Stomach smooth muscle (tissue), 2 donors: Measurements from ENCODE around the gene YTHDC2.

ENCODE experiments used
- H3K27ac ChIP-seq: one replicate; pipeline ENCODE4 v1.7.0; 2013; ENCODE audit warnings: mild to moderate bottlenecking, low read length, inconsistent platforms
- H3K27me3 ChIP-seq, 2 donors: one replicate each; pipeline ENCODE4 v1.7.0; 2013; ENCODE audit warnings: low read length in 2 of 2; ENCODE audit not compliant: insufficient read depth in 2 of 2, control insufficient read depth in 1 of 2
- H3K36me3 ChIP-seq, 2 donors: one replicate each; pipeline ENCODE4 v1.7.0; 2013; ENCODE audit warnings: low read length in 2 of 2; ENCODE audit not compliant: control insufficient read depth in 2 of 2, insufficient read depth in 2 of 2
- H3K4me1 ChIP-seq: one replicate; pipeline ENCODE4 v1.7.0; 2013; ENCODE audit warnings: low read length; ENCODE audit not compliant: control insufficient read depth, insufficient read depth
- H3K4me3 ChIP-seq, 2 donors: one replicate each; pipeline ENCODE4 v1.7.0; 2013; ENCODE audit warnings: low read length in 2 of 2
- H3K9ac ChIP-seq, 2 donors: one replicate each; pipeline ENCODE4 v1.7.0; 2013; ENCODE audit warnings: low read length in 2 of 2, mild to moderate bottlenecking in 1 of 2
- H3K9me3 ChIP-seq, 2 donors: one replicate each; pipeline ENCODE4 v1.7.0; 2013; ENCODE audit warnings: low read length in 2 of 2; ENCODE audit not compliant: control insufficient read depth in 2 of 2
- donor health status: healthy.
- donor health status: Pancreatic carcinoma.

YTHDC2 gene

GRCh38 chr5:113552137-113552536 is 38.6 kb downstream of the YTHDC2 start:
- H3K9me3 ChIP-seq: no peaks in the 10 kb centered on the region
- peaks cover 9 to 22% of the 10 kb centered on the region in 2 donors for H3K36me3 ChIP-seq

DNA sequence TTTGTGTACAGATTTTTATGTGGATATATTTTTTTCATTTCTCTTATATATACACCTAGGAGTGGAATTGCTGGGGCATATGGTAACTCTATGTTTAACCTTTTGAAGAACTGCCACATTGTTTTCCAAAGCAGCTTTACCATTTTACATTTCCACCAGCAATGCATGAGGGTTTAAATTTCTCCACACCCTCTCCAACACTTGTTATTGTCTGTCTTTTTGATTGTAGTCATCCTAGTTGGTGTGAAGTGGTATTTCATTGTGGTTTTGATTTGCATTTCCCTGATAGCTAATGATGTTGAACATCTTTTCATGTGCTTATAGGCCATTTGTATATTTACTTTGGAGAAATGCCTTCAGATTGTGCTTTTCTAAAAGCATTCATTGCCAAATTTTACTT is 39.1 kb downstream of the YTHDC2 start:
- Histone ChIP-seq H3K27me3 (no peaks in the 10 kb centered on the region), H3K9me3 (no peaks in the 10 kb centered on the region), H3K9ac (no peak overlapping the region), H3K36me3 (peaks cover 9 to 26% of the 10 kb centered on the region in 2 donors), H3K4me3 (no peak overlapping the region), H3K27ac (no peak overlapping the region), H3K4me1 (no peaks in the 10 kb centered on the region)

More at GRCh38 chr5:113552137-113552536, 38.6 kb downstream of the YTHDC2 start:
- Histone ChIP-seq H3K9ac (no peak overlapping the region), H3K27me3 (no peaks in the 10 kb centered on the region), H3K27ac (no peak overlapping the region), H3K4me3 (no peak overlapping the region), H3K4me1 (no peaks in the 10 kb centered on the region)

DNA sequence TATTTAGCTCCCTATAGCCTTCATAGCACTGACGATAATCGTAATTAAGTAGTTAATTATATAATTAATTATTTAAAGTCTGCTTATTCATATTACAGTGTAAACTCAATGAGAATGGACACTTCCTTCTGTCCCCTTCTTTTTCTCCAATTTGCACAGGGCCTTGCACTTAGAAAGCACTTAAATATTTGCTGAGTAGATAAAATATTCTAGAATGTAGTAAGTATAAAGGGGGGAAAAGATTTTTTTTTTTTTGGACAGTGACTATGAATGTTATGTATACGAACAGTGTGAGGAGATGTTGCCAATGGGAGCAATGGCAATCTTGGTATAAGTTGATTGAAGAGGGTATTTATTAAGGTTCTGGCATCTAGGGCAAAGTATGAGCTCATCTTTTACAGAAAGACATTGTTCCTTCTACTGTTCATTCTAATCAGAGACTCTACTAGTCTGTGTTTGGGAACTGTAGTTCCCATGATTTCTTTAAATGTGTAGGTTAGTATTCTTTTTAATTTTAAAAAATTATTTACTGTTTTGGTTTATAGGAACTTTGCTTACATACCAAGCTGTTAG is 49.4 kb downstream of the YTHDC2 start:
- H3K36me3 ChIP-seq: peaks cover 13 to 25% of the 10 kb centered on the region in 2 donors
- no peak overlapping the region for H3K4me3 ChIP-seq
- no peaks in the 10 kb centered on the region for H3K9me3 ChIP-seq
- no peak overlapping the region for H3K27ac ChIP-seq
- no peak overlapping the region for H3K9ac ChIP-seq
- no peaks in the 10 kb centered on the region for H3K27me3 ChIP-seq
- H3K4me1 ChIP-seq: no peaks in the 10 kb centered on the region

GRCh38 chr5:113569396-113569795 is 55.9 kb downstream of the YTHDC2 start:
- Histone ChIP-seq H3K9me3 (peaks cover 0 to 3% of the 10 kb centered on the region in 2 donors), H3K9ac (no peak overlapping the region), H3K36me3 (peaks cover 13 to 20% of the 10 kb centered on the region in 2 donors), H3K27ac (no peak overlapping the region), H3K4me1 (no peaks in the 10 kb centered on the region), H3K27me3 (no peaks in the 10 kb centered on the region), H3K4me3 (no peak overlapping the region)

DNA sequence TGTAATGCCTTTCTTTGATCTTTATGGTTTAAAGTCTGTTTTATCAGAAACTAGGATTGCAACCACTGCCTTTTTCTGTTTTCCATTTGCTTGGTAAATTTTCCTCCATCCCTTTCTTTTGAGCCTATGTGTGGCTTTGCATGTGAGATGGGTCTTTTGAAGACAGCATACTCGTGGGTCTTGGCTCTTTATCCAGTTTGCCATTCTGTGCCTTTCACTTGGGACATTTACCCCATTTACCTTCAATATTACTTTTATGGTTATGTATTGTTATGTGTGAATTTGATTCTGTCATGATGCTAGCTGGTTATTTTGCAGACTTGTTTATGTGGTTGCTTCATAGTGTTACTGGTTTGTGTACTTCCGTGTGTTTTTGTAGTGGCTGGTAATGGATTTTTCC is 59.2 kb downstream of the YTHDC2 start:
- Histone ChIP-seq H3K27ac (no peak overlapping the region), H3K9ac (no peak overlapping the region), H3K4me1 (no peaks in the 10 kb centered on the region), H3K4me3 (no peak overlapping the region), H3K27me3 (no peaks in the 10 kb centered on the region), H3K36me3 (peaks cover 16 to 24% of the 10 kb centered on the region in 2 donors), H3K9me3 (peaks cover 0 to 3% of the 10 kb centered on the region in 2 donors)

DNA sequence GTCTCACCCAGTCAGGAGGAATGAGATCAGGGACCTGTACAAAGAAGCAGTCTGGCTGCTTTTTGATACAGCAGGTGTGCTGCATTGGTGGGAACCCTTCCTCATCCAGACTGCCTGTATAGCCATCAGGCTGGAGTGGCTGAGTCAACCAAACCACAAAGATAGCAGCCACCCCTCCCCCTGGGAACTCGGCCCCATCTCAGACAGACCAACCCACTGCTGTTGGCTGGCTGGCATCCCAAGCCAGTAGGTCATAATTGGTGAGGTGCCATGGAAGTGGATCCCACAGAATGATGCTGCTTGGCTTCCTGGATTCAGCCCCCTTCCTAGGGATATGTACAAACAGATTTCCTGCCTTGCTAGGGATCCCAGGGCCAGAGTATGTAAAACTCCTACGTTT is 60.9 kb downstream of the YTHDC2 start:
- Histone ChIP-seq H3K27me3 (no peaks in the 10 kb centered on the region), H3K9me3 (peaks cover 0 to 3% of the 10 kb centered on the region in 2 donors), H3K9ac (no peak overlapping the region), H3K27ac (no peak overlapping the region), H3K36me3 (peaks cover 12 to 16% of the 10 kb centered on the region in 2 donors), H3K4me3 (no peak overlapping the region), H3K4me1 (no peaks in the 10 kb centered on the region)

- Histone ChIP-seq H3K9me3 (peaks cover 0 to 3% of the 10 kb centered on the region in 2 donors), H3K27ac (no peak overlapping the region), H3K4me1 (no peaks in the 10 kb centered on the region), H3K27me3 (no peaks in the 10 kb centered on the region), H3K9ac (no peak overlapping the region), H3K4me3 (no peak overlapping the region), H3K36me3 (peaks cover 12 to 14% of the 10 kb centered on the region in 2 donors)
Measured at GRCh38 chr5:113575074-113575473, 61.6 kb downstream of the YTHDC2 start.

GRCh38 chr5:113578091-113578490 is 64.6 kb downstream of the YTHDC2 start:
- Histone ChIP-seq H3K4me1 (no peaks in the 10 kb centered on the region), H3K4me3 (no peak overlapping the region), H3K9ac (no peak overlapping the region), H3K9me3 (no peaks in the 10 kb centered on the region), H3K36me3 (peaks cover 18 to 22% of the 10 kb centered on the region in 2 donors), H3K27ac (no peak overlapping the region), H3K27me3 (no peaks in the 10 kb centered on the region)

DNA sequence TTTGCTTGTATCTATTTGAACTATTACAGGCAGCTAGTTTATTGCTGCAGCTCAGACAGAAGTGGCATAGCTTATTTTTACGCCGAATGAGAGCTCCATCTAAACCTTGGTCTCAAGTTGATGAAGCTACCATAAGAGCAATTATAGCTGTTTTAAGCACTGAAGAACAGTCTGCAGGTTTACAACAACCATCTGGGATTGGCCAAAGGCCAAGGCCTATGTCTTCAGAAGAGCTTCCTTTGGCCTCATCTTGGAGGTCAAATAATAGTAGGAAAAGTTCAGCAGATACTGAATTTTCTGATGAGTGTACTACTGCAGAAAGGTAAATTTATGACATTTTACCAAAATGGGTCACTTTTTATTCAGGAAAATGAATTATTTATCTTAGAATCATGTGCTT is 67.9 kb downstream of the YTHDC2 start:
- Histone ChIP-seq H3K36me3 (peaks cover 10 to 17% of the 10 kb centered on the region in 2 donors), H3K27ac (no peak overlapping the region), H3K4me1 (no peaks in the 10 kb centered on the region), H3K9ac (no peak overlapping the region), H3K4me3 (no peak overlapping the region), H3K27me3 (no peaks in the 10 kb centered on the region), H3K9me3 (no peaks in the 10 kb centered on the region)

GRCh38 chr5:113598150-113598549 is 84.7 kb downstream of the YTHDC2 start:
- Histone ChIP-seq H3K27me3 (no peaks in the 10 kb centered on the region), H3K4me3 (no peak overlapping the region), H3K27ac (no peak overlapping the region), H3K36me3 (peaks cover 0 to 4% of the 10 kb centered on the region in 2 donors), H3K4me1 (no peaks in the 10 kb centered on the region), H3K9ac (no peak overlapping the region), H3K9me3 (no peaks in the 10 kb centered on the region)

GRCh38 chr5:113598926-113599325 is 85.4 kb downstream of the YTHDC2 start:
- Histone ChIP-seq H3K4me3 (no peak overlapping the region), H3K36me3 (peaks cover 0 to 2% of the 10 kb centered on the region in 2 donors), H3K9me3 (no peaks in the 10 kb centered on the region), H3K27ac (no peak overlapping the region), H3K27me3 (no peaks in the 10 kb centered on the region), H3K9ac (no peak overlapping the region), H3K4me1 (no peaks in the 10 kb centered on the region)
